ENCODE measurements around the gene TNFRSF1A.

Gene TNFRSF1A

GRCh38 chr12:6358881-6359280, 17.0 kb upstream of the TNFRSF1A start:
- Histone ChIP-seq H3K79me2 (ENCODE audit: insufficient read depth, low read length) (no peaks in the 10 kb centered on the region), H2AFZ (ENCODE audit: low read length) (no peak overlapping the region), H3K27me3 (ENCODE audit: insufficient read depth, low read length, poor library complexity, severe bottlenecking) (no peaks in the 10 kb centered on the region), H3K4me3 (ENCODE audit: low read length, poor library complexity, severe bottlenecking) (no peak overlapping the region), H3K4me1 (ENCODE audit: insufficient read depth, low read length, poor library complexity, severe bottlenecking) (no peaks in the 10 kb centered on the region), H3K4me2 (ENCODE audit: low read depth, low read length, poor library complexity, severe bottlenecking) (no peak overlapping the region), H3F3A (ENCODE audit: low read depth) (no peaks in the 10 kb centered on the region), H3K9me2 (replicated peaks; ENCODE audit: low read depth, low read length) (no peaks in the 10 kb centered on the region), H3K9me3 (ENCODE audit: insufficient read depth, low read depth, low read length) (no peaks in the 10 kb centered on the region), H4K20me1 (ENCODE audit: insufficient read depth, low read length, poor library complexity, severe bottlenecking) (no peaks in the 10 kb centered on the region), H3K36me3 (ENCODE audit: insufficient read depth, low read length) (no peaks in the 10 kb centered on the region), H3K9ac (ENCODE audit: low read depth, low read length, poor library complexity, severe bottlenecking) (no peak overlapping the region)
- TF ChIP-seq EZH2phosphoT487 (IDR thresholded peaks at IDR 0.05; ENCODE audit: borderline replicate concordance) (no peak), CTCF (conservative IDR thresholded peaks at IDR 0.05; ENCODE audit: low read length) (no peak)

GRCh38 chr12:6356374-6356820, 14.5 kb upstream of the TNFRSF1A start:
- TF ChIP-seq CTCF (conservative IDR thresholded peaks at IDR 0.05; ENCODE audit: low read length) (no peak), EZH2phosphoT487 (IDR thresholded peaks at IDR 0.05; ENCODE audit: borderline replicate concordance) (no peak)
- no peaks in the 10 kb centered on the region for H3F3A ChIP-seq (ENCODE audit: low read depth)
- no peaks in the 10 kb centered on the region for H3K36me3 ChIP-seq (ENCODE audit: insufficient read depth, low read length)

GRCh38 chr12:6355491-6356373, 13.9 kb upstream of the TNFRSF1A start:
- Histone ChIP-seq H3F3A (ENCODE audit: low read depth) (no peaks in the 10 kb centered on the region), H3K4me2 (ENCODE audit: low read depth, low read length, poor library complexity, severe bottlenecking) (no peak overlapping the region), H3K9me2 (replicated peaks; ENCODE audit: low read depth, low read length) (no peaks in the 10 kb centered on the region), H3K36me3 (ENCODE audit: insufficient read depth, low read length) (no peaks in the 10 kb centered on the region), H3K9me3 (ENCODE audit: insufficient read depth, low read depth, low read length) (no peaks in the 10 kb centered on the region), H3K4me3 (ENCODE audit: low read length, poor library complexity, severe bottlenecking) (no peak overlapping the region), H3K79me2 (ENCODE audit: insufficient read depth, low read length) (no peaks in the 10 kb centered on the region), H2AFZ (ENCODE audit: low read length) (no peak overlapping the region), H4K20me1 (ENCODE audit: insufficient read depth, low read length, poor library complexity, severe bottlenecking) (no peaks in the 10 kb centered on the region), H3K9ac (ENCODE audit: low read depth, low read length, poor library complexity, severe bottlenecking) (no peak overlapping the region), H3K27me3 (ENCODE audit: insufficient read depth, low read length, poor library complexity, severe bottlenecking) (no peaks in the 10 kb centered on the region), H3K4me1 (ENCODE audit: insufficient read depth, low read length, poor library complexity, severe bottlenecking) (peaks cover 8% of the 10 kb centered on the region)
- TF ChIP-seq EZH2phosphoT487 (IDR thresholded peaks at IDR 0.05; ENCODE audit: borderline replicate concordance) (no peak), CTCF (conservative IDR thresholded peaks at IDR 0.05; ENCODE audit: low read length) (peak; percentile 30; the same call in 1 of the 2 replicates)

More at GRCh38 chr12:6356374-6356820, 14.5 kb upstream of the TNFRSF1A start:
- Histone ChIP-seq H3K4me2 (ENCODE audit: low read depth, low read length, poor library complexity, severe bottlenecking) (no peak overlapping the region), H4K20me1 (ENCODE audit: insufficient read depth, low read length, poor library complexity, severe bottlenecking) (no peaks in the 10 kb centered on the region), H3K9ac (ENCODE audit: low read depth, low read length, poor library complexity, severe bottlenecking) (no peak overlapping the region), H3K9me2 (replicated peaks; ENCODE audit: low read depth, low read length) (no peaks in the 10 kb centered on the region), H3K4me1 (ENCODE audit: insufficient read depth, low read length, poor library complexity, severe bottlenecking) (peaks cover 8% of the 10 kb centered on the region), H3K79me2 (ENCODE audit: insufficient read depth, low read length) (no peaks in the 10 kb centered on the region), H2AFZ (ENCODE audit: low read length) (no peak overlapping the region), H3K27me3 (ENCODE audit: insufficient read depth, low read length, poor library complexity, severe bottlenecking) (no peaks in the 10 kb centered on the region), H3K9me3 (ENCODE audit: insufficient read depth, low read depth, low read length) (no peaks in the 10 kb centered on the region), H3K4me3 (ENCODE audit: low read length, poor library complexity, severe bottlenecking) (no peak overlapping the region)

All from Loucy (cell line).